GM21367 (cell line): ENCODE data around the gene IFNLR1.

Source experiments
- ATAC-seq: cut with Tn5 transposase; IDR thresholded peaks from one replicate; pipeline ENCODE4 v1.9.1; 2021; ENCODE audit not compliant: unreplicated experiment

IFNLR1 gene

DNA sequence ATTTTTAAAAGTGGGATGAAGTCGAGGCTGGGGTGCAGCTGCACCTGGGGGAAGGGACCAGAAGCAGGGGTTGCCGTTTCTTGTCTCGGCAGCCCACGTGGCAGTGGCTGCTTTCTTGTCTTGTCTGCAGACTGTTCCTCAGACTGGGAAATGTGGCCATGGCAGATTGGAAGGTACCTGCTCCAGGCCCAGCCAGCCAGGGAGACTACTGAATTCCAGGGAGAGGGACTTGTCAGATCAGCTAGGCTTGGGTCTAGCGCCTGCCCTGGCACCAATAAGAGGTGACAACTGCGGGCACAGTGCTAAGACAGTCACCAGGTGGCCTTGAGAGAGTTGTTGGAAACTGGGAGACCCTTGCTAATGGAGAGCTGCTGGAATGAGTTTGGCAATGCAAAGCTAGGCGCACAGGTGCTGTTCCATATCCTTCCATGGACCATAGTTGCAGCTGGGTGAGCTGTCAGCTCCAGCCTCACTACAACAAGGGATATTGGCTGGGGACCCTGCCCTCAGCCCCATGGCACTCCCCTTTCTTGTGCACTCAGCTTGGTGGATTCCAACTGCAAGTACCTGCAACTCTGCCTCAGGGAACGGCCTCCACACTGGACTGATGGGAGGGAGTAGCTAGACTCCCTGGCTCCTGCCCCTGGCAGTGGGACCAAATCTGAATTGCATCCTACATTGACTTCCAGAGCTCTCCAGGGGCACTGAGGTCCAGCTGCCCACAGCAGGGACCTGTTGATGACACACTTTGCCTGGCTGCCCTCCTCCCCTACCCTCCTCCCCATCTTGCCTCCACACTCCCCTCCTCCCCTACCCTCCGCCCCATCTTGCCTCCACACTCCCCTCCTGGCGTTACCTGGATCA lies 34.2 kb downstream of the IFNLR1 start:
- ATAC-seq: no peak

DNA sequence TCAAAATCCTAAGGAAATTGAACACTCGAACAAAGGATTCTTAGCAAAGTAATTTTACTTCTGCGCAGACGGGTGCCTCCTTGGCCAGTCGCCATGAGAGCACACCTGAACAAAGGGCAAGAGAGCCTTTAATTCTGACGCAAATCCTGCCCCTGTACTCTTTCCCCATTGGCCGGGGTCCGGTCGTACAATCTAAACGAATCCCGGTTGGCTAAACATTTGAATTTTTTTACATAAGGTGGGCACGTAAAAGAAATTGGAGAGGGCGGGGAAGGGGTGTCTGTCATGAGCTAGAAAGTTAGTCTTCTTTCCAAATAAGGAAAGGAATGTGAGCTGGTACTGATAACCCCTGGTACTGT lies 35.9 kb downstream of the IFNLR1 start:
- no peak for ATAC-seq

DNA sequence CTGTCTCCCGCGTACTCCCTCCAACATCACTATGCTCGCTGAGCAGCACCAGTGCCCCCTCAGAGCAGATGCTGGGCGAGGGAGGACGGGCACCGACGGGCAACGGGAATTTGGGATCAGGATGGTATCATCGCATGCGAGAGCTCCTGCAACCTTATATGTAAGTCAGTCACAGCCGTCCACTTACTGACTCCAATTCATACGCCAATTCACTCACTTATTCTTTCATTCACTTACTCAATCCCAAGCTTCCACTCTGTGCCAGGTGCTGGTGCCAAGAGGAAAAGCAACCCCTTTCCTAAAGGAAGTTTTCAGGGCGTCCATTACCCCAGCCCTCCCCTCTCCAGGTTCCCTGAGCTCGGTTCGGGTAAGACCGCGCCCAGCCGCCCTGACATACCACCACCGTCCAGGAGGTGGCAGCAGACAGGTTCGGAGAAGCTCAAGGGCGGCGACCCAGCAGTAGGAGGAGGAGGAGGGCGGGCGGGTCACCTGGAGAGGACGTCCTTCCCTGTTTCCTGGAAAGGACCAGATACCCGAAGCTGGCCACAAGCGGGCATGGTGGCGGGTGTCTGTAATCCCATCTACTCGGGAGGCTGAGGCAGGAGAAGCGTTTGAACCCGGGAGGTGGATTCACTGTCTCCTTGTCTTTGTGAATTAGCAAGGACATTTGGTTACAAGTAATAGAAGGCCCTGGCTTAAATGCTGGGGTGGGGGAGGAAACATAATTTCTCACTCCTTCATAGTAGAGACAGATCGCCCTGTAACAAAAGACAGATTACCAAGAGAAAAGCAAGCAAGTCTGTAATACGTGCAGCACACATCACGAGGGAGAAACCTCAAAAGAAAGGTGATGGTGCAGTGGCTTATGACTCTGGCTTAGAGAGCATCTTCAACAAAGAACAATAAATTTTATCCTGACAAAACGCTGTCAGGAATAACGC lies 36.6 kb downstream of the IFNLR1 start:
- ATAC-seq: no peak

DNA sequence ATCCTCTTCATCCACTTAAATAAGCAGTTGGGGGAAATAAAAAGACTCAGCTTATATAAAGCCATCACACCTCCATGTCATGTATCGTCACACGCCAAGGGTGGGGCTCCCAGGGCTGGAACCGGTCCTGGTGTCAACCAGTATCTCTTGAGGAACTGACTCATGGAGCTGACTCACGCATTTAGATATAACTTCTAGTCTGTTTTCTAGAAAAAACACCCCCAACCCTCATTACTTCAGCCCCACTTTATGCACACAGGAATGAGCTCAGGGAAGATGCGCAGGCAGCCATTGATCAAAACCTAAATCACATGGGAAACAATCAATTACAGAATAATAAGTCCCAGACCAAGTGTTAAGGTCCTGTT lies 37.2 kb downstream of the IFNLR1 start:
- no peak for ATAC-seq

DNA sequence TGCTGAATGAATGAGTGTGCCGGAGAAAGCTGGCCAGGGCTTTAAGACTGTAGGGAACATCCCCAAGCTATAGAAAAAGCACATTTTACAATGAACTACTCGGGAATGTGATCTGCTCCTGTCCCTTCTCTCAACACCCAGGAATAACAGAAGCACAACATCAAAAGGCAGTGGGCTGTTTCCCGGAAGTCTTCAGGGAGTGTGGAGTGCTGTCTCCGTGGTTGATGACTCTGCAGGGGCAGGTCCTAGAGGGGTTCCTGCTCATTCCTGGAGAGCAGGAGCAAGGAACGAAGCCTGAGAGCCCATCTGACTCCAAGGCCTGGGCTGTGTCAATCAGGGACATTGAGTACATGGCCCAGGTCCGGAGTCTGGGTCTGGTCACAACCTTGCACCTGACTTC lies 39.3 kb downstream of the IFNLR1 start:
- no peak for ATAC-seq

DNA sequence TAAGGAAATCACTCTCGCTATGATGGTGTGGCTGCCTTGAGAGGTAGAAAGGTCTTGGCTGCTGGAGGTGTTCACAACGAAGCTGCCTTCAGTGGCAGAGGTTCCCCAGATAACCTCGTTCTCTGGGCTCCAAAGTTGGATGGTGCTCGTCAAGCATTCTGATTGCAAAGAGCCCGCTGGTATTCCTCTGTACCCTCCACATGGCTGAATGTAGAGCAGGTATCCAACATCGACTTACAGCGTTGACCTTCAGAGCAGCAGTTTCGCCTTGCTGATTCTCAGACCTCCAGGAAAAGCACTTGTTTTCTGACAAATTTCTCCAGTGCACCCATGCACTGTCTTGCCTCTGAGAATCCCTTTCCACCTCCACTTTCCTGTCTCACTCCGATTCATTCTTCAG lies 39.9 kb downstream of the IFNLR1 start:
- no peak for ATAC-seq

DNA sequence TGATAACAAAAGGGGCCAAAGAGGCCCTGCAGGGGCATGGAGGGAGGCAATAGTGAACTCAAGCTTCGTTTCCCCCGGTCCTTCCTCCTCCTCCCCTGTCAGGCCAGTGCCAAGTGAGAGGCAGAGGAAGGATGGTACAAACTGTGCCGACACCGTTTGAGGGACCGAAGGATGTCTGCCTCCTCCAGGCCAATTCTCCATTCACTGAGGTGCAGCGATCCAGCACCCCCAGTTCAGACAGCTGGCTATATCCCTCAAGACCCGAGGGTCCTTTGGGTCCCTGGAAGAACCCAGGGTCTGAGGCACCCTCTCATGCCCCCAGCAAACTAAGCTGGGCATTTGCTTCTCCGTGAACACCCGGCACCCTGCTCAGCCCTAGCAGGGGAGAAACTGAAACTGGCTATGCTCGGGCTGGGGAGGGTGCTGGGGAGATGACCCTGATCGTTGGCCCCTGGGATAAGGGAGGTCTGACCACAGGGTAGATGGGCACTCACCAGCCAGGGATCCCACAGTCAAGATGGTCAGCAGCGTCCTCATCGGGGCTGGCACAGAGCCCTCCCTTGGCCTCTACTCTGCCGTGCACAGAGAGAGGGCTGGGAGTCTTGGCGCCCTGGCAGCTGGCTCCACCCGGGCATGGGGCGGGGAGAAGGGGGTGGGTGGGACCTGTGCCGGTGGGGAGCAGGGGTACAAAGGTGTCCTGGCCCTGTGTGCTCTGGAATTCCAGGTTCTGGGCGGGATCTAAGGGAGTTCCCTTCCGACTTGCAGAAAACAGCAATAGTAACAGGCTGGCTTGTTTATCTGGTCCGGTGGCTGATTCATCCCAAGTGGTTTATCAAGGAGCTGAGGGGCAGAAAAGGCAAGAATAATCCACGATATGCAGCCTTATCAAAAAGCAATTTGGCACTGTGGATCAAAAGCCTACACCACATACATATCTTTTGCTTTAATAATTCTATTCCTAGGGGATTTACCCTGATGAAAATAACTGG lies 44.2 kb downstream of the IFNLR1 start, which contains the start of gene IL22RA1:
Gene IL22RA1, minus strand, starts transcription at position 595 of the 989 bp plus-strand sequence. Its CDS starts 58 bp downstream, at position 537.
- ATAC-seq: no peak

DNA sequence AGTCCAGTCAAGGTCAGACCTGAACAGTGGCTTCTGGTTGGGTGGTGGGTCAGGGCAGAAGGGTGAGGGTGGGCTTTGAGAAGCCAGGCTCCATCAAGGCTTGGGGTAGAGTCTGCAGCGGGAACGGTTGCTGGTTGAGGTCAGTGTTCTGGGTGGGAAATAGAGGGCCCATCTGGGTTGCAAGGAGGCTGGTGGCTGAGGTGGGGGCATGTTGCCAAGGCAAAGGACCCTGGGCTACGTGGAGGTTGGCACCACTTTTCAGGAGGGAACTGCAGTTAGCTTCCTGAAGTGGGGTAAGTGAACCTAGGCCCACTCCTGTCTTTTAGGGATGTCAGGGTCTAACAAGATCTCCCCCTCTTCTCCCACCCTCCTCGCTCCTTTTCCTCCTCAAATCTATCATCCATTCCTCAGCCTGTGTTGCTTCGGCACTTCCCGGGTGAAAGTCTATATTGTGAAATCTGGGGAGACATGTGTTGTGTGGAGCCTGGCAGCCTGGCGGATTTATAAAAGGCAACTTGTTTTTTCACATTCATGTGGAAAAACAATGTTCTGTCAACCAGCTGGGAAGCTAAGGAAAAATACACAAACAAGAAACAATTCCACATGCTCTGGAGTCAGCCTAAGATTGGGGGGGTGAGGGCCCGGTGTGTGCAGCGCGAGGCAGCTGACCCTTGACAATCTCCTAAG lies 45.6 kb downstream of the IFNLR1 start:
- ATAC-seq: no peak

DNA sequence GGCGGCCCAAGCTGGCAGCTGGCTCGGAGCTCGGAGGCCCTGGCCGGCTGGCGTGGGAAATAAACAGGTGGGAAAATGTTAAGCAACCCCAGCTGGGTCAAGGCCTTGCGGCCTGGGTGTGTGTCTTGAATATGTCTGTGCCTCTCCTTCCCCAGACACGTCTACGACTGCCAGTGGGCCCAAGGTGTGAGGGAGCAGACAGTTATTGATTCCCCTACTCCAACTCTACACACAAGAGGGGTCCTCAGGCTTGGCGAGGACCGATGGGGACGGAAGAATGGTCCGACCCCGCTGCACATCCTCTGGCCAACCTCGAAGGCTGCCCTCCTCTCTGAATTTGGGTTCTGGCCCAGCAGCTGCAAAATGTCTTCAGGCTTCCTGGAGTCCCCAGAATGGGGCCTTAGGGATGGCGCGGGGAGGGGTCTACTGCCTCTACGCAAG lies 46.3 kb downstream of the IFNLR1 start:
- ATAC-seq: no peak

DNA sequence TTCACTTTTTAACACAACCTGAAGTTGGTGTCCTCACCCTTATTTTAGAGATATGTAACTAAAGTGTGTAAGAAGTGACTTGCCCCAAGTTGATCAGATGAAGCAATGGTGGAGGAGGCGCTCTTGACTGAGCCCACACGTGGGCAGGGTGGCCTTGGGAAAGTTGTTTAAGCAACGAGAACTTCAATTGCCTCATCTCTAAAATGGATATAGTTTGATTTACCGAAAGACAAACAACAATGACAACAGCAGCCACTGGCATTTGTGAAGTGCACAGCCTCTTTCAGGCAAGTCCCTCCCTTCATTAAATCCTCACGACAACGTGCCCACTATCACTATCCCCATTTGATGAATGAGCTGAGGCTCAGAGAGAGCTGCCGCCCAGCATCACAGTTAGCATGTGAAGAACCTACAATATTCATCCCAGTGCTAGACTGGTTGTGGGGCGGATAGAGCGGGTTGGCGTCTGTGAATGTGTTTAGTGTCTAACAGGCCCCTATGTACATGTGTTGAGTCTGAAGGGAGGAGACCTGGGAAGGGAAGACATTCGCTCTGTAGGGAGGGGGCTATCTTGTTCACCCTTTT lies 47.2 kb downstream of the IFNLR1 start:
- no peak for ATAC-seq

DNA sequence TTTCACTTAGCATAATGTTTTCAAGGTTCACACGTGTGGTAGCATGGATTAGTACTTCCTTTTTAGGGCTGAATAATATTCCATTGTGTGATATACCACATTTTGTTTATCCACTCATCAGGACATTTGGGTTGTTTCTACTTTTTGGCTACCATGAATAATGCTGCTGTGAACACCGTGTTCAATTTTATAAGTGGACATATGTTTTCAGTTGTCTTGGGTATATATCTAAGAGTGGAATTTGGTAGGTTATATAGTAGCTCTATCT lies 47.9 kb downstream of the IFNLR1 start:
- no peak for ATAC-seq

DNA sequence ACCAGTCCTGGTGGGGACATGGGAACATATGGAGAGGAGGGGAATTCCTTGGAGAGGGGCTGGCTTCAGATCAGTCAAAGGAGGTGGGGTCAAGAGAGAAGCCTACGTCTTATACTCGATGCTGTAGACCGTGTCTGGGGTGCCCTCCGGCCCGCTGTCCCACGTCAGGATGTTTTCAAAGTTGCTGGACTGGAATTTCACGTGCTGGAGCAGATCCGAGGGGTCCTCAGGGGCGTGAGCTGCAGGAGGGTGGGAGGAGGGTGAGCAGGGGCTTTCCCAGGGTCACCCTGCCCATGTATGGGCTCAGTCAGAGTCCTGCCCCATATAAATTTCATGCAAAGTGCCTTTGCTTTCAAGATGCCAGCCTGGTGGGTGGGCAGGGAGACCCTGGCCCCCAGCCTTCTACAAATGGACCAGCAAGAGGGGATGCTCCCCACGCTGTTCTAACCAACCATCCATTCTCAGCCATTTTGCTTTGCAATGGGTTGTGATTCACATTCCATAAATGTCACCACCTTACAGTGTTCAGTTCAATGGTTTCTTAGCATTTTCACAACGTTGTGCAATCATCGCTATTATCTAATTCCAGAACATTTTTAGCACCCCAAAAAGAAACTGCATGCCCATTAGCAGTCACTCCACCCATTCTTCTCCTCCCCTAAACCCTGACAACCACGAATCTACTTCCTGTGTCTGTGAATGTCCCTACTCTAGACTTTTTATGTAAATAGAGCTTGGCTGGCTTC lies 48.4 kb downstream of the IFNLR1 start:
- ATAC-seq: no peak

DNA sequence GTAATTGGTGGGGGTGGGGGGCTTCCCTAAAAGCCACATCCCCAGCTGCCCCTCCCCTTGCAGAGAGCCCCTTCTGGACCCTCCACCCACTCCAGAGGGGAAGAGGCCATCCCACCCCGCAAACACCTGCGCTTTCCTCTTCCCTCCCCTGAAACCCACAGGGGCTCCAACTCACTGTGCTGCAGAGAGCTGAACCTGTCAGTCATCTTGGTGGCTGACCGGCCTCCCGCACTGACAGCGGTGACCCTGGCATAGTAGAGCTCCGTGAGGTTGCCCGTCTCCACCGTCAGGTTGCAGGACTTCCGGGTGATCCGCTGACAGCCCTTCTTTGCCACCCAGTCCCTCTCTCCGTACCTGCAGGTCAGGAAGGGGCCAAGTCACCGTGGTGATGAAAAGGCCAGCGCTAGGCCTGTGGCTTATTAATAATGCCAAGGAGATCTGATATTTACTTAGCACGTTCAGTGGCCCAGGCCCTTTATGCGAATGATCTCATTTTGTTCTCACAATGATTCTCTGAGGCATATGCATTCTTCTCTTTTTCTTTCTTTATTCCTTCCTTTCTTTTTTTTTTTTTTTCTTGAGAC lies 50.0 kb downstream of the IFNLR1 start:
- ATAC-seq: no peak

DNA sequence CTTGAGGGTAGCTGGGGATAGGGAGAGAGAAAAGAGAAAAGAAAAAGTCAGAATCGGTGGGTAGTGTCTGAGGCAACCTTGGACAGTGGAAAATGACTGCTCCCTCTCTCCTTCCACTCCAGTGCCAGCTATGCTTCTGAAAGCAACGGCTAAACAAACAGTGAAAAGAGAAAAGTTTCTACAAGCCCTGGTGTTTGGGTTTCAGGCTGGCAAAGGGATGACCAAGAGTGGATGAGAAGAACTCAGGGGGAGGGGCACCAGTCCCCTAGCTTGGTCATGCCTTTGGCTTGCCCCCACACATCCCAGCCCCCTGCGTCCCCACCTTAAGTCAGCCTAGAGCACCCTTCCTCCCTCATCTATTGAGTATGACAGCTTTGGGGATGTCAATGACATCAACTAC lies 52.7 kb downstream of the IFNLR1 start:
- ATAC-seq: no peak

DNA sequence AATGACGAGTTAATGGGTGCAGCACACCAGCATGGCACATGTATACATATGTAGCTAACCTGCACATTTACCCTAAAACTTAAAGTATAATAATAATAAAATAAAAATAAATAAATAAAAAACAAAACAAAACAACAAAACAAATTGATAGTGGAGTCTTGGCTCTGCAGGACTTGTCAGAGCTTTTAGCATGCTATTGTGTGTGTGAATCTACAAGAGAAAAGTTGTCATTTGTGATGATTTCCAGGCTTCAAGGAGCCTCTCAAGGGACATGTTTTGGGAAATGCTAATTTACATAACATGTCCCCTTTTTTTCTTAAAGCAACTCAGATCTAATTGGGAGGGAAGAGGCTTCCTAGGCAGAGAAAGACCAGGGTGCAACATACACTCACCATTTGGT lies 53.3 kb downstream of the IFNLR1 start:
- ATAC-seq: no peak

DNA sequence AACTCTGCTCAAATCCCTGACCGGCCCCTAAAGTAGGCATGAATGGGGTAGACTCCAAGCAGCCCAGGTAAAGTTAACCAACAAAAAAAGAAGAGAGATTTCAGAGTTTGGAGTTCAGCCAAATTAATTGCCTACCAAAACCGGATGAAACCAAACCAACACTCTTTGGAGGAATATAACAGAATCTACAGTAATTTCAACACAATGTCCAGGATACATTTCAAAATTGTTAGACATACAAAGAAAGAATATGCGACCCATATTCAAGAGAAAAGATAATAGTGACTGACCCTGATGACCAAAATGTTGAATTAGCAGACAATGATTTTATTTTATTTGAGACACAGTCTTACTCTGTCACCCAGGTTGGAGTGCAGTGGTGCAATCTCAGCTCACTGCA lies 56.7 kb downstream of the IFNLR1 start:
- no peak for ATAC-seq

DNA sequence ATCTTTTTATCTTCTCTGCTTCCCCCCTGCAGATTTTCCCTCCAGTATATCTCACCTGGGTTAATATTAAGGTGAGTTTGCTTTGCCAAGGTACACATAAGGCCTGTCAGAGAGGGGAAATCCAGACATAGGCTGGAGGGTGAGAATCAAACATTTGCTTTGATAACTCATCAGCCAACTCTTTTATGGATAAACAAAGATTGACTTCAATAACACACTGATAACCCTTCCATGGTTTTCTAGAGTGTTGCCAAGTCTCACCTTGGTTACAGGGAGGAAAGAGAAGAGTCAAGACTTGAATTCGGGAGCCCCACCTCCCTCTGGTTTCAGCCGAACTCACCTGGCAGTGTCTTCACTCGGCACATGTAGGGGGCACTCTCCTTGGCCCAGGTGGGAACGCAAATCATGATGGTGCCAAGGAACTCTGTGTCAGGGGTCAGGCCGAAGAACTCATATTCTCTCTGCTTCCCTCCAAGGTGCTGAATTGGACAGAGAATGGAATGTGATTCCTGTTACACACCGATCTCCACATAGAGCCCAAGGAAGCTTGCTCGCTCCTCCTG lies 59.2 kb downstream of the IFNLR1 start:
- no peak for ATAC-seq

DNA sequence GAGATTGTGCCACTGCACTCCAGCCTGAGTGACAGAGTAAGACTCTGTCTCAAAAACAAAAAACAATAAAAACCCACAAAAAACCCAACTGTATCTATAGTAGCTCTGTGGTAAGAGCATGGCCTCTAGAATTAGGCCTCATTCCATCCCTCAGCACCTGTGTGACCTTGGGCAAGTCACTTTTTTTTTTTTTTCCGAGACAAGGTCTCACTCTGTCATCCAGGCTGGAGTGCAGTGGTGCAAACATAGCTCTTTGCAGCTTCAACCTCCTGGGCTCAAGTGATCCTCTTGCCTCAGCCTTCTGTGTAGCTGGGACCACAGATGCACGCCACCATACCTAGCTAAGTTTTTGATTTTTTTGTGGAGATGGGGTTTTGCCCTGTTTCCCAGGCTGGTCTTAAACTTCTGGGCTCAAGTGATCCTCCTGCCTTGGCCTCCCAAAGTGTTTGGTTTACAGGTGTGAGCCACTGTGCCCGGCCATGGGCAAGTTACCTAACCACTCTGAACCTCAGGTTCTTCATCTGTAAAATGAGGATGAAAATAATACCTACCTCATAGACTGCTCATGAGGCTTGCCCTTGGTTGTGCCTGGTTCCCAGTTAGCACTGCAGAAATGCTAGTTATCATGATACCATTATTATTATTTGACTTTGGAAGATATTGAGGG lies 59.8 kb downstream of the IFNLR1 start:
- ATAC-seq: no peak
